HG02763 (cell line): ENCODE measurements around the gene ASZ1.

Source experiments
- ATAC-seq: cut with Tn5 transposase; IDR thresholded peaks from one replicate; pipeline ENCODE4 v1.9.1; 2021; ENCODE audit warnings: mild to moderate bottlenecking, moderate library complexity; ENCODE audit not compliant: unreplicated experiment

ASZ1 gene

DNA sequence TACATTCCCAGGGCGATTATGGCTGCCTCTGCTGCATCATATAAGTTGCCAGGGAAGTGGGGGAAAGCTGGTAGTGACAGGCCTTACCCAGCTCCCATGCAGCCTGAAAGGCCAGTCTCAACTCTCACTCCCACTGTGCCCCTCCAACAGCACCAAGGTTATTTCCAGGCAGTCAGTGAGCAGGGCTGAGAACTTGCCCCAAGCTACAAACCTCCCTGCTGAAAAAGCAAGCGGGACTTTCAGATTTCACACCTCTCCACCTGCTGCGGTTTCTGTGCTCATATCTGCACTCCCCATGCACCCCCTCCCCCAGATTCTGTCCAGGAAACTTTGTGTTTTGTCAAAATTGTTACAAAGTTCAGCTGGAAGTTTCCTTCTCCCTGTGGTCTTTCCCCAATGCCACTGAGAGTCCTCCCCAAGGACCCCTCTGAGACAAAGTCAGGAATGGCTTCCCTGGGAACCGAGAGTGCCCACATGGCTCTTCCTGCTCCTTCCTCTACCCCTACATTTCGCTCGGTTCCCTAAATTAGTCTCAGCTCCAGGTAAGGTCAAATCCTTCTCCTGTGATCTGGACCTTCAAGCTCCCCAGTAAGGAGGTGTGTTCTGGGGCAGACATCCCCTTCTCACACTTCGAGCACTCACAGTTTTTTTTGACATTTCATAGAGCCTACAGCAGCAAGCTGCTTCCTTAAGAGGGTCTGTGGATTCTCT lies 79.2 kb downstream of the ASZ1 start:
- ATAC-seq, result peak; percentile 94

DNA sequence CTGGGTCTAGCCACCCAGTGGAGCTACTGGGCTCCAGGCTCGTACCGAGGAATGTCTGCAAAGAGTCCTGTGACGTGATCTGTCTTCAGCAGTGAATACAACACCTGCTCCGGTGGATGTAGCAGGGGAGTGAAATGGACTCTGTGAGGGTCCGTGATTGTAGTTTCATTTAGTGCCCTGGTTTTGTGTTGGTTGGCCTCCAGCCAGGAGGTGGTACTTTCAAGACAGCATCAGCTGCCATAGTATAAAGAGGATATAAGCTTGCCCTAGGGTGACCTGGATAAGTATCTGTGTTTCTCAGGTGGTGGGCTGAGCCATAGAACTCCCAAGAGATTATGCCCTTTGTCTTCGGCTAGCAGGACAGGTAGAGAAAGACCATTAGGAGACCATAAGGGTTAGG lies 79.8 kb downstream of the ASZ1 start:
- no peak for ATAC-seq

- ATAC-seq, result no peak
These were observed 81.1 kb downstream of the ASZ1 start for GRCh38 chr7:117346161-117346560.

- ATAC-seq, result no peak
These were observed 89.3 kb downstream of the ASZ1 start for GRCh38 chr7:117338020-117338419.

GRCh38 chr7:117333168-117333567 lies 94.1 kb downstream of the ASZ1 start:
- no peak for ATAC-seq

GRCh38 chr7:117332031-117332430 lies 95.3 kb downstream of the ASZ1 start:
- ATAC-seq, result no peak

DNA sequence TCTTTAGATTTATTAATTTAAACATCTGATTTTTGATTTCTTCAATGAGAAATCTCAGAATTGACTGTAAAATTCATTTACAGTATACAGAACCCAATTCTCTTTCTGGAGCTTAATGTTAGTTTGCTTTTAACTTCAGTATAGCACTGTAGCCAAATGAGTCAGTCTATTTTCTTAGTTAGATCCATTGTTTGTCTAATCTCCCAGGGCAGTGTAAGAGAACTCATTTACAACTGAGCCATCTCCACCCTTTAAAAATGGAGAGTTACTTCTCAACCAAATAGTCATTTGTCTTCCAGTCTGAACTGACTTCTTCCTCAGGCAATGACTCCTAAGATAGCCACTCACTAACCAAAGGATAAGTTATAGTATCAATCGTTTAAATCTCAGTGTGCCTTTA lies 101.5 kb downstream of the ASZ1 start:
- no peak for ATAC-seq

- no peak for ATAC-seq
These were observed 102.3 kb downstream of the ASZ1 start for GRCh38 chr7:117324960-117325359.

GRCh38 chr7:117323851-117324711 lies 103.2 kb downstream of the ASZ1 start:
- ATAC-seq, result no peak

GRCh38 chr7:117323305-117323850 lies 103.9 kb downstream of the ASZ1 start:
- no peak for ATAC-seq

GRCh38 chr7:117322741-117323304 lies 104.5 kb downstream of the ASZ1 start, which contains the start of gene WNT2:
Gene WNT2 (minus strand): TSS chr7:117323058. CDS start chr7:117322989, 69 bp downstream.
- no peak for ATAC-seq

GRCh38 chr7:117320523-117320922 lies 106.8 kb downstream of the ASZ1 start:
- no peak for ATAC-seq

DNA sequence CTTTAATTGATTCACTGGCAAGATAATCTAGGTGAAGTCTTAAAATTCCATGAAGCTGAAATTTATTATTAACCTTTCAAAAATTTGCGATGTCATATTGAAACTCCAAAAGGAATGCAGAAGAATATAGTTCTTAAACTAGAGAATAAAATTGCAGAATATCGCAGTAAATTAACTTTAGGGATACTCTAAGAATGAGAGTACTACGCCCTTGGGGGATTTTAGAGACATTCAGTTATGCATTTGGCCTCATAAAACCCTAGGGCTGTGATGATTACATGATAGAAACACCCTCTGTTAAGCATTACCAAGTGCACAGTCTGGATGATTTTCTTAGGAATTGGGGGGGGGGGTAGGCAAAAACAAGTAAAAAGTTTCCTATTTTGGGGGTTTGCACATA lies 108.1 kb downstream of the ASZ1 start:
- ATAC-seq, result no peak

GRCh38 chr7:117313582-117313981 lies 113.7 kb downstream of the ASZ1 start:
- no peak for ATAC-seq
